Peyer's patch (tissue), 4 donors: Measurements from ENCODE around the gene TRIM67.

ENCODE experiments used
- CTCF ChIP-seq, 6 experiments: fragments of 450-650 bp in 4 of 6; fragments of 200-600 bp in 2 of 6; sonication (generic) in 1 of 6; IDR thresholded peaks; one replicate each; pipeline ENCODE4 v1.5.1; 2017 to 2019; ENCODE audit warnings: antibody characterized with exemption in 6 of 6, mild to moderate bottlenecking in 3 of 6, moderate library complexity in 1 of 6
- POLR2A ChIP-seq, 2 donors: fragments of 450-650 bp; IDR thresholded peaks; one replicate each; pipeline ENCODE4 v1.5.1; 2017; ENCODE audit warnings: antibody characterized with exemption in 2 of 2, mild to moderate bottlenecking in 2 of 2, moderate library complexity in 2 of 2

- TF ChIP-seq POLR2A (IDR thresholded peaks at IDR 0.05) (no peak), CTCF (IDR thresholded peaks at IDR 0.05) (no peak)
Observed at GRCh38 chr1:231226156-231226555, 64.3 kb downstream of the TRIM67 start.
